Mucosa of descending colon (tissue), 3 donors: ENCODE results near the gene MRPL23. TPM values are rescaled to one million over a fixed set of nuclear protein-coding genes. Genes with fewer than 3 reads are reported as not detected.

Source experiments
- ATAC-seq: fragments of 200-7000 bp; cut with Tn5 transposase; one replicate; pipeline ENCODE4 v1.9.1; 2020; ENCODE audit warnings: mild to moderate bottlenecking, moderate library complexity
- DNase-seq, 3 donors: peaks; one replicate each; pipeline ENCODE4 v3.0.0-alpha.2; 2020
- H3K36me3 ChIP-seq: fragments of 200-600 bp; one replicate; pipeline ENCODE4 v1.8.0; 2021; ENCODE audit warnings: low read depth, mild to moderate bottlenecking
- H3K4me1 ChIP-seq: fragments of 200-600 bp; one replicate; pipeline ENCODE4 v1.8.0; 2021; ENCODE audit warnings: low read depth, mild to moderate bottlenecking
- H3K4me3 ChIP-seq: fragments of 200-600 bp; one replicate; pipeline ENCODE4 v1.8.0; 2021; ENCODE audit warnings: mild to moderate bottlenecking
- H3K9me3 ChIP-seq: fragments of 200-600 bp; one replicate; pipeline ENCODE4 v1.8.0; 2021; ENCODE audit warnings: mild to moderate bottlenecking
- CTCF ChIP-seq: fragments of 200-600 bp; IDR thresholded peaks from one replicate; pipeline ENCODE4 v1.8.0; 2022; ENCODE audit warnings: antibody characterized with exemption, mild to moderate bottlenecking
- intact Hi-C, 2 donors: fragments of 100-400 bp; cut with DNase I in 1 of 2; cut with micrococcal nuclease in 1 of 2; formaldehyde crosslinking; loops; one replicate each; pipeline versions ENCODE4 v1.11.0 to v1.11.1; 2022; cut with DNase I, micrococcal nuclease
- total RNA-seq, 3 donors: library from RNA; stranded (reverse); fragmentation: NEBNext Ultra II Directional in 2 of 3; extraction: Animal tissue kit (Norgen Biotek cat#: 25700) in 2 of 3; gene quantifications; one replicate each; pipeline versions ENCODE4 v1.2.1 to v1.2.4, GENCODE V29; 2021 to 2023
- donor health status: DM: no; HTN: no; CAD: no; lungs with moderate emphysema.
- donor health status: DM: no; HTN: no; CAD: no.
- donor health status: DM: no; HTN: yes; CAD: no.

Gene MRPL23
- total RNA-seq, 3 donors from 2014 or later = 42.5 to 105 (median 56.1) TPM

- no peaks in the 10 kb centered on the region for H3K36me3 ChIP-seq
- DNase-seq (peak in 1 of 3 donors; percentile 27), ATAC-seq (no peak)
- H3K4me3 ChIP-seq = no peak overlapping the region
- no peaks in the 10 kb centered on the region for H3K4me1 ChIP-seq
- intact Hi-C loops = loop anchor here in 1 of 2 donors (5.0 kb wide), 1 partner anchor 46 kb away; no protein-coding TSS in a partner anchor
- no peaks in the 10 kb centered on the region for H3K9me3 ChIP-seq
- no peak for TF ChIP-seq CTCF
Measured at GRCh38 chr11:1943576-1943975, 3.6 kb upstream of the MRPL23 start.

GRCh38 chr11:1943977-1944376 lies 3.2 kb upstream of the MRPL23 start:
- no peak overlapping the region for H3K4me3 ChIP-seq
- no peaks in the 10 kb centered on the region for H3K36me3 ChIP-seq
- H3K9me3 ChIP-seq = no peaks in the 10 kb centered on the region
- no peak for ATAC-seq
- intact Hi-C loops = loop anchor here in 1 of 2 donors (5.0 kb wide), 1 partner anchor 47 kb away; no protein-coding TSS in a partner anchor
- no peaks in the 10 kb centered on the region for H3K4me1 ChIP-seq
- no peak for TF ChIP-seq CTCF
- DNase-seq = peak in 1 of 3 donors; percentile 17

GRCh38 chr11:1947592-1948237 lies 583 bp downstream of the MRPL23 start:
- Histone ChIP-seq H3K9me3 (no peaks in the 10 kb centered on the region), H3K4me1 (no peaks in the 10 kb centered on the region), H3K36me3 (no peaks in the 10 kb centered on the region), H3K4me3 (no peak overlapping the region)
- TF ChIP-seq CTCF = no peak
- DNase-seq (no peak), ATAC-seq (peak; percentile 63)
- intact Hi-C loops = no loop called here

- TF ChIP-seq CTCF = no peak
- Histone ChIP-seq H3K36me3 (no peaks in the 10 kb centered on the region), H3K9me3 (no peaks in the 10 kb centered on the region), H3K4me3 (no peak overlapping the region), H3K4me1 (no peaks in the 10 kb centered on the region)
- DNase-seq (peak in 2 of 3 donors; percentile 8 to 45), ATAC-seq (peak; percentile 21)
- intact Hi-C loops = no loop called here
Measured at GRCh38 chr11:1948389-1948788, 1.3 kb downstream of the MRPL23 start.

GRCh38 chr11:1949302-1949701 lies 2.2 kb downstream of the MRPL23 start:
- intact Hi-C loops = no loop called here
- no peak for ATAC-seq
- no peak for TF ChIP-seq CTCF
- Histone ChIP-seq H3K4me3 (no peak overlapping the region), H3K4me1 (no peaks in the 10 kb centered on the region), H3K36me3 (no peaks in the 10 kb centered on the region), H3K9me3 (no peaks in the 10 kb centered on the region)
- peak in 1 of 3 donors; percentile 22 for DNase-seq
